Ishikawa (cell line): Measurements from ENCODE around the gene LIMA1.

Experiments used
- CEBPB ChIP-seq: IDR thresholded peaks from 2 replicates; pipeline ENCODE4 v1.6.1; 2012
- CREB1 ChIP-seq: IDR thresholded peaks from 2 replicates; pipeline ENCODE4 v1.6.1; 2012; ENCODE audit warnings: low read depth
- EP300 ChIP-seq: IDR thresholded peaks from 2 replicates; pipeline ENCODE4 v1.6.1; 2012; ENCODE audit warnings: borderline replicate concordance
- FOXM1 ChIP-seq: IDR thresholded peaks from 2 replicates; pipeline ENCODE4 v1.6.1; 2012; ENCODE audit warnings: low read depth, borderline replicate concordance
- MAX ChIP-seq: IDR thresholded peaks from 2 replicates; pipeline ENCODE4 v1.6.1; 2012
- NFIC ChIP-seq: IDR thresholded peaks from 2 replicates; pipeline ENCODE4 v1.6.1; 2012
- RAD21 ChIP-seq: IDR thresholded peaks from 2 replicates; pipeline ENCODE4 v1.6.1; 2012; ENCODE audit warnings: low read depth
- REST ChIP-seq: IDR thresholded peaks from 2 replicates; pipeline ENCODE4 v1.6.1; 2012; ENCODE audit warnings: low read depth, mild to moderate bottlenecking
- TAF1 ChIP-seq: IDR thresholded peaks from 2 replicates; pipeline ENCODE4 v1.6.1; 2012; ENCODE audit warnings: low read depth, mild to moderate bottlenecking
- TCF12 ChIP-seq: IDR thresholded peaks from 2 replicates; pipeline ENCODE4 v1.6.1; 2012; ENCODE audit warnings: low read depth
- YY1 ChIP-seq: IDR thresholded peaks from 2 replicates; pipeline ENCODE4 v1.6.1; 2012; ENCODE audit warnings: low read depth
- ZBTB7A ChIP-seq: IDR thresholded peaks from 2 replicates; pipeline ENCODE4 v1.6.1; 2012; ENCODE audit warnings: low read depth

GRCh38 chr12:50241178-50241577 lies 42.1 kb downstream of the LIMA1 start:
- TF ChIP-seq NFIC: no peak
- TF ChIP-seq TAF1: no peak
- TF ChIP-seq CREB1: no peak
- no peak for TF ChIP-seq YY1
- no peak for TF ChIP-seq ZBTB7A
- no peak for TF ChIP-seq EP300
- no peak for TF ChIP-seq RAD21
- no peak for TF ChIP-seq REST
- no peak for TF ChIP-seq FOXM1
- TF ChIP-seq TCF12: no peak
- TF ChIP-seq CEBPB: no peak
- no peak for TF ChIP-seq MAX
